HepG2 (cell line): ENCODE data around the gene ARIH2. TPM values are rescaled to one million over a fixed set of nuclear protein-coding genes. Genes with fewer than 3 reads are reported as not detected.
A peak's percentile ranks its signal among the peaks of the same experiment; 100 is the strongest.

ENCODE experiments used
- AKAP8 ChIP-seq: sonication (generic); formaldehyde crosslinking; IDR thresholded peaks from 2 replicates; pipeline ENCODE4 v1.5.1; 2020; ENCODE audit warnings: mild to moderate bottlenecking, missing genetic modification reagents
- BORCS8-MEF2B ChIP-seq: sonication (generic); formaldehyde crosslinking; IDR thresholded peaks from 2 replicates; pipeline ENCODE4 v1.8.0; 2022; ENCODE audit warnings: mild to moderate bottlenecking, missing genetic modification reagents
- CREB1 ChIP-seq, 2 experiments: fragments of 450-650 bp in 1 of 2; IDR thresholded peaks; 2 replicates each; pipeline ENCODE4 v1.6.1; 2016 to 2017; ENCODE audit warnings: control low read depth in 1 of 2, mild to moderate bottlenecking in 1 of 2, missing compliant biosample characterization in 1 of 2, missing genetic modification characterization in 1 of 2
- ETS1 ChIP-seq: sonication (generic); formaldehyde crosslinking; IDR thresholded peaks from 2 replicates; pipeline ENCODE4 v1.4.0; 2020; ENCODE audit warnings: missing genetic modification reagents
- FOSL2 ChIP-seq: sonication (generic); formaldehyde crosslinking; IDR thresholded peaks from 2 replicates; pipeline ENCODE4 v1.4.0; 2020; ENCODE audit warnings: missing genetic modification reagents
- FOXM1 ChIP-seq: sonication (generic); formaldehyde crosslinking; IDR thresholded peaks from 2 replicates; pipeline ENCODE4 v1.5.0; 2020; ENCODE audit warnings: missing genetic modification reagents
- GLMP ChIP-seq: sonication (generic); formaldehyde crosslinking; IDR thresholded peaks from 2 replicates; pipeline ENCODE4 v1.9.0; 2021; ENCODE audit warnings: missing genetic modification reagents, mild to moderate bottlenecking, borderline replicate concordance
- HOXA9 ChIP-seq: sonication (generic); formaldehyde crosslinking; IDR thresholded peaks from 2 replicates; pipeline ENCODE4 v1.8.1; 2022; ENCODE audit warnings: missing genetic modification reagents, mild to moderate bottlenecking, moderate library complexity, borderline replicate concordance
- ISX ChIP-seq: sonication (generic); formaldehyde crosslinking; conservative IDR thresholded peaks from 2 replicates; pipeline ENCODE4 v1.5.0; 2020; ENCODE audit warnings: missing genetic modification reagents
- KAT7 ChIP-seq: IDR thresholded peaks from 2 replicates; pipeline ENCODE4 v1.6.1; 2018; ENCODE audit warnings: borderline replicate concordance, missing compliant biosample characterization
- KMT2B ChIP-seq: IDR thresholded peaks from 2 replicates; pipeline ENCODE4 v1.6.1; 2016; ENCODE audit warnings: missing genetic modification reagents, missing compliant biosample characterization
- MEF2D ChIP-seq: sonication (generic); formaldehyde crosslinking; IDR thresholded peaks from 2 replicates; pipeline ENCODE4 v1.5.1; 2020; ENCODE audit warnings: mild to moderate bottlenecking, missing genetic modification reagents
- NFRKB ChIP-seq: fragments of 450-650 bp; IDR thresholded peaks from 2 replicates; pipeline ENCODE4 v1.6.1; 2017
- SALL2 ChIP-seq: sonication (generic); formaldehyde crosslinking; IDR thresholded peaks from 2 replicates; pipeline ENCODE4 v1.8.1; 2023; ENCODE audit warnings: mild to moderate bottlenecking, missing genetic modification reagents, inconsistent platforms
- SAP130 ChIP-seq: IDR thresholded peaks from 2 replicates; pipeline ENCODE4 v1.6.1; 2016; ENCODE audit warnings: low read depth
- SNRNP70 ChIP-seq: fragments of 200-400 bp; formaldehyde crosslinking; IDR thresholded peaks from 2 replicates; pipeline ENCODE4 v1.6.1; 2017; ENCODE audit warnings: mild to moderate bottlenecking, low read depth, low read length, moderate library complexity
- THYN1 ChIP-seq: sonication (generic); formaldehyde crosslinking; IDR thresholded peaks from 2 replicates; pipeline ENCODE4 v1.8.1; 2023; ENCODE audit warnings: low read depth, mild to moderate bottlenecking, moderate library complexity, missing genetic modification reagents, borderline replicate concordance
- ZBTB20 ChIP-seq: sonication (generic); formaldehyde crosslinking; IDR thresholded peaks from 2 replicates; pipeline ENCODE4 v1.8.1; 2023; ENCODE audit warnings: missing genetic modification reagents, low read depth, mild to moderate bottlenecking, borderline replicate concordance
- ZBTB25 ChIP-seq: IDR thresholded peaks from 2 replicates; pipeline ENCODE4 v1.6.1; 2018; ENCODE audit warnings: missing genetic modification reagents
- ZNF101 ChIP-seq: sonication (generic); formaldehyde crosslinking; IDR thresholded peaks from 2 replicates; pipeline ENCODE4 v1.4.0; 2020; ENCODE audit warnings: mild to moderate bottlenecking, low read depth, missing genetic modification reagents, borderline replicate concordance
- ZNF160 ChIP-seq: sonication (generic); formaldehyde crosslinking; IDR thresholded peaks from 2 replicates; pipeline ENCODE4 v1.8.0; 2022; ENCODE audit warnings: mild to moderate bottlenecking, inconsistent platforms, missing genetic modification reagents
- ZNF260 ChIP-seq: sonication (generic); formaldehyde crosslinking; IDR thresholded peaks from 2 replicates; pipeline ENCODE4 v1.4.0; 2020; ENCODE audit warnings: missing genetic modification reagents, low read depth, mild to moderate bottlenecking, borderline replicate concordance
- ZNF317 ChIP-seq: sonication (generic); formaldehyde crosslinking; IDR thresholded peaks from 2 replicates; pipeline ENCODE4 v1.5.0; 2020; ENCODE audit warnings: mild to moderate bottlenecking, missing genetic modification reagents
- ZNF329 ChIP-seq: sonication (generic); formaldehyde crosslinking; IDR thresholded peaks from 2 replicates; pipeline ENCODE4 v1.9.0; 2021; ENCODE audit warnings: low read depth, mild to moderate bottlenecking, missing genetic modification reagents
- ZNF550 ChIP-seq: sonication (generic); formaldehyde crosslinking; IDR thresholded peaks from 2 replicates; pipeline ENCODE4 v1.4.0; 2020; ENCODE audit warnings: mild to moderate bottlenecking, missing genetic modification reagents, borderline replicate concordance
- ZNF577 ChIP-seq: sonication (generic); formaldehyde crosslinking; IDR thresholded peaks from 2 replicates; pipeline ENCODE4 v1.4.0; 2020; ENCODE audit warnings: mild to moderate bottlenecking, low read depth, missing genetic modification reagents, borderline replicate concordance
- ZSCAN22 ChIP-seq: sonication (generic); formaldehyde crosslinking; IDR thresholded peaks from 2 replicates; pipeline ENCODE4 v1.4.0; 2020; ENCODE audit warnings: mild to moderate bottlenecking, missing genetic modification reagents
- polyA plus RNA-seq, 8 experiments: library from polyadenylated mRNA; depleted of rRNA in 3 of 8; stranded (reverse) in 7 of 8; unstranded in 1 of 8; fragments of >200 nt; fragmentation: Illumina TruSeq in 4 of 8; extraction: Trizol in 4 of 8; gene quantifications; 2 replicates each; pipeline versions ENCODE4 v1.2.1 to v1.2.3, GENCODE V29; 2011 to 2016; ENCODE audit warnings: low read depth in 4 of 8, missing spikeins in 1 of 8, mixed read lengths in 1 of 8; ENCODE audit not compliant: insufficient read depth in 1 of 8
- total RNA-seq, 5 experiments: library from RNA; depleted of rRNA; stranded (reverse); fragments of >200 nt; fragmentation: Illumina TruSeq; extraction: Trizol; gene quantifications; 2 replicates each; pipeline ENCODE4 v1.2.3, GENCODE V29; 2016; ENCODE audit warnings: low read depth in 1 of 5

The ARIH2 gene
- total and polyA plus RNA-seq, 2 of the 13 experiments (the other 11 are each of a cell fraction or from before 2014, with no cell fraction given): 64.8 to 83.3 TPM

- TF ChIP-seq ZNF260: no peak
- peak; percentile 44; the same call in 1 of the 2 replicates for TF ChIP-seq FOSL2
- TF ChIP-seq ZNF329 (CRISPR knock-in tag): peak; percentile 91
- no peak for TF ChIP-seq MEF2D
- TF ChIP-seq CREB1 (IDR thresholded peaks at IDR 0.05): peak; percentile 55
- TF ChIP-seq CREB1 (CRISPR knock-in tag; IDR thresholded peaks at IDR 0.05): no peak
- peak; percentile 68 for TF ChIP-seq KMT2B
- peak; percentile 91; the same call in 1 of the 2 replicates for TF ChIP-seq ZBTB25 (CRISPR knock-in tag)
- peak; percentile 81; the same call in 1 of the 2 replicates for TF ChIP-seq AKAP8 (CRISPR knock-in tag)
- peak; percentile 65; the same call in 1 of the 2 replicates for TF ChIP-seq HOXA9
- TF ChIP-seq GLMP (CRISPR knock-in tag): no peak
- no peak for TF ChIP-seq THYN1 (CRISPR knock-in tag)
- TF ChIP-seq ZNF101 (CRISPR knock-in tag): no peak
- TF ChIP-seq ZBTB20 (CRISPR knock-in tag): no peak
- no peak for TF ChIP-seq ZNF577
- TF ChIP-seq SAP130 (CRISPR knock-in tag): peak; percentile 86
- TF ChIP-seq ZNF317 (CRISPR knock-in tag): peak; percentile 85
- peak; percentile 65 for TF ChIP-seq SALL2 (CRISPR knock-in tag)
- TF ChIP-seq NFRKB: no peak
- 0 out of 2 replicates have a peak, but pooled peaks have one; percentile 52 for TF ChIP-seq ZNF160 (CRISPR knock-in tag)
- TF ChIP-seq ISX: peak; percentile 91; the same call in 1 of the 2 replicates
- peak; percentile 73; the same call in 1 of the 2 replicates for TF ChIP-seq KAT7 (CRISPR knock-in tag)
- peak; percentile 81; the same call in 1 of the 2 replicates for TF ChIP-seq ETS1 (CRISPR knock-in tag)
- 0 out of 2 replicates have a peak, but pooled peaks have one; percentile 45 for TF ChIP-seq SNRNP70
- TF ChIP-seq FOXM1: 0 out of 2 replicates have a peak, but pooled peaks have one; percentile 37
- TF ChIP-seq ZSCAN22 (CRISPR knock-in tag): no peak
- TF ChIP-seq ZNF550 (CRISPR knock-in tag): no peak
- peak; percentile 49 for TF ChIP-seq BORCS8-MEF2B
These were observed 103.4 kb downstream of the ARIH2 start, which contains the start of gene NDUFAF3 (continued) for GRCh38 chr3:49021813-49022687.
